Calu3 (cell line): ENCODE results near the gene ATP2C2. TPM values are rescaled to one million over a fixed set of nuclear protein-coding genes. Genes with fewer than 3 reads are reported as not detected.

ENCODE experiments used
- BruUV-seq: library from RNA; stranded (reverse); fragments of 400-500 nt; replicated peaks from 2 replicates; lab custom pipeline; 2021; lab: Mats Ljungman, UMichigan
- CTCF ChIA-PET: fragments of 300-600 bp; sonication (Branson Sonifier 250); formaldehyde crosslinking; loops from one replicate; lab custom pipeline; 2022; ENCODE audit warnings: antibody characterized with exemption; lab: Charles Lee
- DNase-seq: peaks from one replicate; pipeline ENCODE4 v3.0.0; 2022
- H3K27ac Mint-ChIP-seq: one replicate; pipeline ENCODE4 v1.8.0; 2022; ENCODE audit warnings: mixed read lengths; ENCODE audit not compliant: unreplicated experiment
- H3K27me3 Mint-ChIP-seq: one replicate; pipeline ENCODE4 v1.8.0; 2022; ENCODE audit warnings: mixed read lengths; ENCODE audit not compliant: unreplicated experiment
- H3K36me3 Mint-ChIP-seq: one replicate; pipeline ENCODE4 v1.8.0; 2022; ENCODE audit warnings: mild to moderate bottlenecking, moderate library complexity, mixed read lengths; ENCODE audit not compliant: insufficient read depth, unreplicated experiment
- H3K4me1 Mint-ChIP-seq: one replicate; pipeline ENCODE4 v1.8.0; 2022; ENCODE audit warnings: mild to moderate bottlenecking, low read depth, mixed read lengths; ENCODE audit not compliant: unreplicated experiment
- H3K4me3 Mint-ChIP-seq: one replicate; pipeline ENCODE4 v1.8.0; 2022; ENCODE audit warnings: mild to moderate bottlenecking, low read depth, moderate library complexity, mixed read lengths; ENCODE audit not compliant: unreplicated experiment
- H3K9me3 Mint-ChIP-seq: one replicate; pipeline ENCODE4 v1.8.0; 2022; ENCODE audit warnings: low read depth, mixed read lengths; ENCODE audit not compliant: unreplicated experiment
- CTCF ChIP-seq: fragments of 200-600 bp; IDR thresholded peaks from one replicate; pipeline ENCODE4 v1.8.0; 2022; ENCODE audit warnings: antibody characterized with exemption; ENCODE audit not compliant: unreplicated experiment
- intact Hi-C: fragments of 100-400 bp; cut with micrococcal nuclease; formaldehyde crosslinking; loops from one replicate; pipeline ENCODE4 v1.10.0; 2022; ENCODE audit not compliant: unreplicated experiment
- total RNA-seq: library from RNA; stranded (reverse); gene quantifications from 2 replicates; pipeline ENCODE4 v1.2.3, GENCODE V29; 2022

The ATP2C2 gene
- total RNA-seq, 1 experiment from 2014 or later, result 30.5 TPM

GRCh38 chr16:84406006-84406963 lies 37.9 kb downstream of the ATP2C2 start:
- Mint-ChIP-seq H3K9me3 (no peaks in the 10 kb centered on the region), H3K4me3 (no peak overlapping the region), H3K27ac (no peak overlapping the region), H3K4me1 (no peaks in the 10 kb centered on the region), H3K36me3 (no peaks in the 10 kb centered on the region), H3K27me3 (no peaks in the 10 kb centered on the region)
- CTCF ChIA-PET, result no interaction called here
- intact Hi-C loops, result no loop called here
- DNase-seq, result no peak
- TF ChIP-seq CTCF, result no peak
- no TSS peak for BruUV-seq

GRCh38 chr16:84407588-84408313 lies 39.4 kb downstream of the ATP2C2 start:
- DNase-seq, result no peak
- intact Hi-C loops, result no loop called here
- no peaks in the 10 kb centered on the region for H3K36me3 Mint-ChIP-seq
- BruUV-seq, result no TSS peak
- no peaks in the 10 kb centered on the region for H3K27me3 Mint-ChIP-seq
- CTCF ChIA-PET, result interaction anchor here (0.5 kb wide), 1 partner anchor 17 kb away, joined by 5 read pairs; no protein-coding TSS in a partner anchor
- no peak overlapping the region for H3K4me3 Mint-ChIP-seq
- no peak overlapping the region for H3K27ac Mint-ChIP-seq
- no peak for TF ChIP-seq CTCF
- no peaks in the 10 kb centered on the region for H3K9me3 Mint-ChIP-seq
- H3K4me1 Mint-ChIP-seq, result no peaks in the 10 kb centered on the region

- TF ChIP-seq CTCF, result no peak
- CTCF ChIA-PET, result no interaction called here
- no peak for DNase-seq
- no peaks in the 10 kb centered on the region for H3K4me1 Mint-ChIP-seq
- no TSS peak for BruUV-seq
- H3K27ac Mint-ChIP-seq, result no peak overlapping the region
- intact Hi-C loops, result no loop called here
- H3K4me3 Mint-ChIP-seq, result no peak overlapping the region
- no peaks in the 10 kb centered on the region for H3K9me3 Mint-ChIP-seq
- no peaks in the 10 kb centered on the region for H3K27me3 Mint-ChIP-seq
- H3K36me3 Mint-ChIP-seq, result no peaks in the 10 kb centered on the region
Observed at GRCh38 chr16:84408314-84408690, 40.0 kb downstream of the ATP2C2 start.

GRCh38 chr16:84408856-84409255 lies 40.5 kb downstream of the ATP2C2 start:
- intact Hi-C loops, result no loop called here
- no peaks in the 10 kb centered on the region for H3K4me1 Mint-ChIP-seq
- no peaks in the 10 kb centered on the region for H3K27me3 Mint-ChIP-seq
- H3K9me3 Mint-ChIP-seq, result no peaks in the 10 kb centered on the region
- CTCF ChIA-PET, result no interaction called here
- no peak for TF ChIP-seq CTCF
- H3K4me3 Mint-ChIP-seq, result no peak overlapping the region
- no TSS peak for BruUV-seq
- no peak for DNase-seq
- H3K36me3 Mint-ChIP-seq, result no peaks in the 10 kb centered on the region
- H3K27ac Mint-ChIP-seq, result no peak overlapping the region
